H1 (cell line): Measurements from ENCODE around the gene ADCY3. TPM values are rescaled to one million over a fixed set of nuclear protein-coding genes. Genes with fewer than 3 reads are reported as not detected.

Experiments
- BACH1 ChIP-seq: IDR thresholded peaks from 2 replicates; pipeline ENCODE4 v1.6.1; 2012; ENCODE audit warnings: low read length, improper control_type of control experiment
- polyA plus RNA-seq, 7 experiments: library from polyadenylated mRNA; depleted of rRNA in 3 of 7; stranded (reverse) in 5 of 7; unstranded in 2 of 7; fragments of >200 nt in 5 of 7; fragments of 200-250 nt in 2 of 7; gene quantifications; 1 replicate in 5 of 7; 2 replicates in 1 of 7; 4 replicates in 1 of 7; pipeline versions ENCODE4 v1.2.1 to v1.2.3, GENCODE V29; 2011 to 2013; ENCODE audit warnings: missing spikeins in 2 of 7, mixed read lengths in 2 of 7
- total RNA-seq: library from RNA; stranded (reverse); fragmentation: NEBNext Ultra II Directional; extraction: Animal tissue kit (Norgen Biotek cat#: 25700); gene quantifications from 2 replicates; pipeline ENCODE4 v1.2.1, GENCODE V29; 2021
- TF ChIP-seq, protein P1 (sequence below): fragments of 300-600 bp; sonication (generic); IDR thresholded peaks from 2 replicates; pipeline ENCODE4 v1.7.1; 2012; ENCODE audit warnings: low read length, moderate library complexity, mild to moderate bottlenecking, inconsistent platforms; ENCODE audit not compliant: insufficient replicate concordance

ADCY3 gene
- total and polyA plus RNA-seq, 2 of the 8 experiments (the other 6 are each of a cell fraction or from before 2014, with no cell fraction given), result 45.1 to 52.9 TPM

DNA sequence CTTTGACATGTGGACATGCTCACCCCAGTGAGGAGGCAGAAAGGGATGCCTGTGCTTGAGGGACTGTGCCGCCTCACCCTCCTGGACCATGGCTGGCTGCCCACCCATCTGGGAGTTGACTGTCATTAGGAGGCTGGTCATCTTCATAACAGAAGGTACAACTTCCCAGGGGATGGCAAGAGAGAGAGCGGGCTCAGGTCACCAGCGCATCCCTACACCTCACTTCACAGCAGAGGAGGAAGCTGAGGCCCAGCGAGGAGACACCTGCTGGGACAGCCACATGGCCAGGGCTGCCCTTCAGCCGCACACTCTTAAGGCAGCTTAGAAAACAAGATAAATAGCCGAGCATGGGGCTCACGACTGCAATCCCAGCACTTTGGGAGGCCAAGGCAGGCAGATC, 59.4 kb downstream of the ADCY3 start (continued):
- TF ChIP-seq, protein P1, sequence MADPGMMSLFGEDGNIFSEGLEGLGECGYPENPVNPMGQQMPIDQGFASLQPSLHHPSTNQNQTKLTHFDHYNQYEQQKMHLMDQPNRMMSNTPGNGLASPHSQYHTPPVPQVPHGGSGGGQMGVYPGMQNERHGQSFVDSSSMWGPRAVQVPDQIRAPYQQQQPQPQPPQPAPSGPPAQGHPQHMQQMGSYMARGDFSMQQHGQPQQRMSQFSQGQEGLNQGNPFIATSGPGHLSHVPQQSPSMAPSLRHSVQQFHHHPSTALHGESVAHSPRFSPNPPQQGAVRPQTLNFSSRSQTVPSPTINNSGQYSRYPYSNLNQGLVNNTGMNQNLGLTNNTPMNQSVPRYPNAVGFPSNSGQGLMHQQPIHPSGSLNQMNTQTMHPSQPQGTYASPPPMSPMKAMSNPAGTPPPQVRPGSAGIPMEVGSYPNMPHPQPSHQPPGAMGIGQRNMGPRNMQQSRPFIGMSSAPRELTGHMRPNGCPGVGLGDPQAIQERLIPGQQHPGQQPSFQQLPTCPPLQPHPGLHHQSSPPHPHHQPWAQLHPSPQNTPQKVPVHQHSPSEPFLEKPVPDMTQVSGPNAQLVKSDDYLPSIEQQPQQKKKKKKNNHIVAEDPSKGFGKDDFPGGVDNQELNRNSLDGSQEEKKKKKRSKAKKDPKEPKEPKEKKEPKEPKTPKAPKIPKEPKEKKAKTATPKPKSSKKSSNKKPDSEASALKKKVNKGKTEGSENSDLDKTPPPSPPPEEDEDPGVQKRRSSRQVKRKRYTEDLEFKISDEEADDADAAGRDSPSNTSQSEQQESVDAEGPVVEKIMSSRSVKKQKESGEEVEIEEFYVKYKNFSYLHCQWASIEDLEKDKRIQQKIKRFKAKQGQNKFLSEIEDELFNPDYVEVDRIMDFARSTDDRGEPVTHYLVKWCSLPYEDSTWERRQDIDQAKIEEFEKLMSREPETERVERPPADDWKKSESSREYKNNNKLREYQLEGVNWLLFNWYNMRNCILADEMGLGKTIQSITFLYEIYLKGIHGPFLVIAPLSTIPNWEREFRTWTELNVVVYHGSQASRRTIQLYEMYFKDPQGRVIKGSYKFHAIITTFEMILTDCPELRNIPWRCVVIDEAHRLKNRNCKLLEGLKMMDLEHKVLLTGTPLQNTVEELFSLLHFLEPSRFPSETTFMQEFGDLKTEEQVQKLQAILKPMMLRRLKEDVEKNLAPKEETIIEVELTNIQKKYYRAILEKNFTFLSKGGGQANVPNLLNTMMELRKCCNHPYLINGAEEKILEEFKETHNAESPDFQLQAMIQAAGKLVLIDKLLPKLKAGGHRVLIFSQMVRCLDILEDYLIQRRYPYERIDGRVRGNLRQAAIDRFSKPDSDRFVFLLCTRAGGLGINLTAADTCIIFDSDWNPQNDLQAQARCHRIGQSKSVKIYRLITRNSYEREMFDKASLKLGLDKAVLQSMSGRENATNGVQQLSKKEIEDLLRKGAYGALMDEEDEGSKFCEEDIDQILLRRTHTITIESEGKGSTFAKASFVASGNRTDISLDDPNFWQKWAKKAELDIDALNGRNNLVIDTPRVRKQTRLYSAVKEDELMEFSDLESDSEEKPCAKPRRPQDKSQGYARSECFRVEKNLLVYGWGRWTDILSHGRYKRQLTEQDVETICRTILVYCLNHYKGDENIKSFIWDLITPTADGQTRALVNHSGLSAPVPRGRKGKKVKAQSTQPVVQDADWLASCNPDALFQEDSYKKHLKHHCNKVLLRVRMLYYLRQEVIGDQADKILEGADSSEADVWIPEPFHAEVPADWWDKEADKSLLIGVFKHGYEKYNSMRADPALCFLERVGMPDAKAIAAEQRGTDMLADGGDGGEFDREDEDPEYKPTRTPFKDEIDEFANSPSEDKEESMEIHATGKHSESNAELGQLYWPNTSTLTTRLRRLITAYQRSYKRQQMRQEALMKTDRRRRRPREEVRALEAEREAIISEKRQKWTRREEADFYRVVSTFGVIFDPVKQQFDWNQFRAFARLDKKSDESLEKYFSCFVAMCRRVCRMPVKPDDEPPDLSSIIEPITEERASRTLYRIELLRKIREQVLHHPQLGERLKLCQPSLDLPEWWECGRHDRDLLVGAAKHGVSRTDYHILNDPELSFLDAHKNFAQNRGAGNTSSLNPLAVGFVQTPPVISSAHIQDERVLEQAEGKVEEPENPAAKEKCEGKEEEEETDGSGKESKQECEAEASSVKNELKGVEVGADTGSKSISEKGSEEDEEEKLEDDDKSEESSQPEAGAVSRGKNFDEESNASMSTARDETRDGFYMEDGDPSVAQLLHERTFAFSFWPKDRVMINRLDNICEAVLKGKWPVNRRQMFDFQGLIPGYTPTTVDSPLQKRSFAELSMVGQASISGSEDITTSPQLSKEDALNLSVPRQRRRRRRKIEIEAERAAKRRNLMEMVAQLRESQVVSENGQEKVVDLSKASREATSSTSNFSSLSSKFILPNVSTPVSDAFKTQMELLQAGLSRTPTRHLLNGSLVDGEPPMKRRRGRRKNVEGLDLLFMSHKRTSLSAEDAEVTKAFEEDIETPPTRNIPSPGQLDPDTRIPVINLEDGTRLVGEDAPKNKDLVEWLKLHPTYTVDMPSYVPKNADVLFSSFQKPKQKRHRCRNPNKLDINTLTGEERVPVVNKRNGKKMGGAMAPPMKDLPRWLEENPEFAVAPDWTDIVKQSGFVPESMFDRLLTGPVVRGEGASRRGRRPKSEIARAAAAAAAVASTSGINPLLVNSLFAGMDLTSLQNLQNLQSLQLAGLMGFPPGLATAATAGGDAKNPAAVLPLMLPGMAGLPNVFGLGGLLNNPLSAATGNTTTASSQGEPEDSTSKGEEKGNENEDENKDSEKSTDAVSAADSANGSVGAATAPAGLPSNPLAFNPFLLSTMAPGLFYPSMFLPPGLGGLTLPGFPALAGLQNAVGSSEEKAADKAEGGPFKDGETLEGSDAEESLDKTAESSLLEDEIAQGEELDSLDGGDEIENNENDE, result no peak
- TF ChIP-seq BACH1, result no peak
